GM12873 (cell line): Measurements from ENCODE around the gene GLIS1.

ENCODE experiments used
- CTCF ChIP-seq: IDR thresholded peaks from 2 replicates; pipeline ENCODE4 v1.5.1; 2012; ENCODE audit warnings: low read depth, mild to moderate bottlenecking, moderate library complexity, low read length, control low read depth; ENCODE audit not compliant: insufficient read depth; ENCODE audit errors: missing control alignments

GLIS1 gene

GRCh38 chr1:53541761-53542550 lies 197.0 kb downstream of the GLIS1 start:
- TF ChIP-seq CTCF = peak; percentile 67

GRCh38 chr1:53541263-53541625 lies 197.7 kb downstream of the GLIS1 start:
- no peak for TF ChIP-seq CTCF

- TF ChIP-seq CTCF = no peak
These were observed 198.2 kb downstream of the GLIS1 start for GRCh38 chr1:53540604-53541262.

GRCh38 chr1:53539711-53540603 lies 199.0 kb downstream of the GLIS1 start:
- no peak for TF ChIP-seq CTCF

- no peak for TF ChIP-seq CTCF
These were observed 199.7 kb downstream of the GLIS1 start for GRCh38 chr1:53539226-53539625.

- no peak for TF ChIP-seq CTCF
These were observed 202.4 kb downstream of the GLIS1 start for GRCh38 chr1:53536606-53537005.

- TF ChIP-seq CTCF = no peak
These were observed 203.1 kb downstream of the GLIS1 start for GRCh38 chr1:53535846-53536245.
